ENCODE results near the gene RRAS2.

- no peak for TF ChIP-seq POLR2A (IDR thresholded peaks at IDR 0.05)
- no peak for TF ChIP-seq CTCF (IDR thresholded peaks at IDR 0.05)
Observed at GRCh38 chr11:14327116-14327515, 31.9 kb downstream of the RRAS2 start.
